Ishikawa (cell line): ENCODE measurements around the gene LMOD3.

Experiments used
- CEBPB ChIP-seq: IDR thresholded peaks from 2 replicates; pipeline ENCODE4 v1.6.1; 2012
- EGR1 ChIP-seq: IDR thresholded peaks from 2 replicates; pipeline ENCODE4 v1.6.1; 2012
- EP300 ChIP-seq: IDR thresholded peaks from 2 replicates; pipeline ENCODE4 v1.6.1; 2012; ENCODE audit warnings: borderline replicate concordance
- FOXM1 ChIP-seq: IDR thresholded peaks from 2 replicates; pipeline ENCODE4 v1.6.1; 2012; ENCODE audit warnings: low read depth, borderline replicate concordance
- TAF1 ChIP-seq: IDR thresholded peaks from 2 replicates; pipeline ENCODE4 v1.6.1; 2012; ENCODE audit warnings: low read depth, mild to moderate bottlenecking
- YY1 ChIP-seq: IDR thresholded peaks from 2 replicates; pipeline ENCODE4 v1.6.1; 2012; ENCODE audit warnings: low read depth
- TF ChIP-seq, protein P1 (sequence below): IDR thresholded peaks from 2 replicates; pipeline ENCODE4 v1.6.1; 2012
- TF ChIP-seq, protein P2 (sequence below): IDR thresholded peaks from 2 replicates; pipeline ENCODE4 v1.6.1; 2012; ENCODE audit warnings: low read depth, mild to moderate bottlenecking

DNA sequence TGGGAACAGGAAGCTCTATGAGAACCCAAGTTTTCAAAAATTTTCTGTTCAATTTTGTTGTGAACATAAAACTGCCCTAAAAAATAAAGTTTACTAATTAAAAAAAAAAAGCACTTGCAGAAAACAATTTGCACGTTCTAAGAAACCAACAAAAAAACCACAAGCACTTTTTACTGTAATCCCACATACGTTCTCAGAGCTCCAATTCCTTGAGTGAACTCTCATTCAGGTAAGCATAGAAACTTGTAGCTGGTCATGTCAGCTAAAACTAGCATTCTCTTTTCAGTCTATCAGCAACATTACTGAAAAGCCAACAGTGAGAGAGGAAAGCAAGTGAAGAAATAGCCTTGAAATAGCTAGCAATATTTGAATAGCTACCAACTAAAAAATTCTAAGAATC, 58.8 kb downstream of the LMOD3 start:
- TF ChIP-seq, protein P1, sequence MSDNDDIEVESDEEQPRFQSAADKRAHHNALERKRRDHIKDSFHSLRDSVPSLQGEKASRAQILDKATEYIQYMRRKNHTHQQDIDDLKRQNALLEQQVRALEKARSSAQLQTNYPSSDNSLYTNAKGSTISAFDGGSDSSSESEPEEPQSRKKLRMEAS: no peak
- TF ChIP-seq FOXM1 (no peak), TAF1 (no peak), EP300 (no peak), EGR1 (no peak), YY1 (no peak), CEBPB (no peak)
- TF ChIP-seq, protein P2, sequence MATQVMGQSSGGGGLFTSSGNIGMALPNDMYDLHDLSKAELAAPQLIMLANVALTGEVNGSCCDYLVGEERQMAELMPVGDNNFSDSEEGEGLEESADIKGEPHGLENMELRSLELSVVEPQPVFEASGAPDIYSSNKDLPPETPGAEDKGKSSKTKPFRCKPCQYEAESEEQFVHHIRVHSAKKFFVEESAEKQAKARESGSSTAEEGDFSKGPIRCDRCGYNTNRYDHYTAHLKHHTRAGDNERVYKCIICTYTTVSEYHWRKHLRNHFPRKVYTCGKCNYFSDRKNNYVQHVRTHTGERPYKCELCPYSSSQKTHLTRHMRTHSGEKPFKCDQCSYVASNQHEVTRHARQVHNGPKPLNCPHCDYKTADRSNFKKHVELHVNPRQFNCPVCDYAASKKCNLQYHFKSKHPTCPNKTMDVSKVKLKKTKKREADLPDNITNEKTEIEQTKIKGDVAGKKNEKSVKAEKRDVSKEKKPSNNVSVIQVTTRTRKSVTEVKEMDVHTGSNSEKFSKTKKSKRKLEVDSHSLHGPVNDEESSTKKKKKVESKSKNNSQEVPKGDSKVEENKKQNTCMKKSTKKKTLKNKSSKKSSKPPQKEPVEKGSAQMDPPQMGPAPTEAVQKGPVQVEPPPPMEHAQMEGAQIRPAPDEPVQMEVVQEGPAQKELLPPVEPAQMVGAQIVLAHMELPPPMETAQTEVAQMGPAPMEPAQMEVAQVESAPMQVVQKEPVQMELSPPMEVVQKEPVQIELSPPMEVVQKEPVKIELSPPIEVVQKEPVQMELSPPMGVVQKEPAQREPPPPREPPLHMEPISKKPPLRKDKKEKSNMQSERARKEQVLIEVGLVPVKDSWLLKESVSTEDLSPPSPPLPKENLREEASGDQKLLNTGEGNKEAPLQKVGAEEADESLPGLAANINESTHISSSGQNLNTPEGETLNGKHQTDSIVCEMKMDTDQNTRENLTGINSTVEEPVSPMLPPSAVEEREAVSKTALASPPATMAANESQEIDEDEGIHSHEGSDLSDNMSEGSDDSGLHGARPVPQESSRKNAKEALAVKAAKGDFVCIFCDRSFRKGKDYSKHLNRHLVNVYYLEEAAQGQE: no peak
